Measurements from ENCODE around the gene UGDH. TPM values are rescaled to one million over a fixed set of nuclear protein-coding genes. Genes with fewer than 3 reads are reported as not detected.

Gene UGDH
- total RNA-seq, 2 experiments from 2014 or later: 11.9 to 20.2 TPM

DNA sequence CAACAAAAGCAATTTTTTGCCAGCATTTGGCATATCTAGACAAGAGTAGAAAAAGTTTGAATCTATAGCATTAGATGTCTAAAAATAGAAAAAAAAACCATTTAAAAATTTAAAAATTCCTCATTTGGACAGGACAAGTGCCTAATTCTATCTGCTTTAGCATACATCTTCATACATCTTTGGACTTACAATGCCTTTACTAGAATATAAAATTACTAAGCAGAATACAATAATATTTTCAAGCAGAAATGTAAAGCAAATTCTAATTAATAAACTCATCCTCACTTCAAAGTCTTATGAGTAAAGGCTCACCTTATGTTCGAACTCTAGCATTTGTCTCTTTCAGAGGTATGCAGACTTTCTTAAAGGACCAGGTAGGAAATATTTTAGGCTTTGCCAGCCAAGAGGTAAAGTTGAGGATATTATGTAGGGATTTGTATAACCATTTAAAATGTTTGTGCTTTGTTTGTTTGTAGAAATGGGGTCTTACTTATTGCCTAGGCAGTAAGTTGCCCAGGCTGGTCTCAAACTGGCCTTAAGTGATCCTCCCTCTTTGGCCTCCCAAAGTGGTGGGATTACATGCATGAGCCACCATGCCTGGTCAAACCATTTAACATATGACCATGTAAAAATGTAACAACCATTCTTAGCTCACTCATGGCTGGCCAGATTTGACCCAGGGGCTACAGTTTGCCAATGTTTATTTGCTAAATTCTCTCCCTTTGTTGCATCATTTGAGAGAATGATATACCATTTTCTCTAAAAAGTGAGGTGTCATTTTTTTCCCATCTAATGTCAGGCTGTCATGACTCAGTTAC, 29.1 kb downstream of the UGDH start:
- CTCF ChIA-PET: no interaction called here
- Mint-ChIP-seq H3K27ac (no peak overlapping the region), H3K36me3 (peaks cover 13% of the 10 kb centered on the region), H3K4me1 (no peaks in the 10 kb centered on the region), H3K9me3 (ENCODE audit: low read depth) (no peaks in the 10 kb centered on the region), H3K27me3 (no peaks in the 10 kb centered on the region), H3K4me3 (no peak overlapping the region)
- DNase-seq (peak; percentile 29), ATAC-seq (no peak)

DNA sequence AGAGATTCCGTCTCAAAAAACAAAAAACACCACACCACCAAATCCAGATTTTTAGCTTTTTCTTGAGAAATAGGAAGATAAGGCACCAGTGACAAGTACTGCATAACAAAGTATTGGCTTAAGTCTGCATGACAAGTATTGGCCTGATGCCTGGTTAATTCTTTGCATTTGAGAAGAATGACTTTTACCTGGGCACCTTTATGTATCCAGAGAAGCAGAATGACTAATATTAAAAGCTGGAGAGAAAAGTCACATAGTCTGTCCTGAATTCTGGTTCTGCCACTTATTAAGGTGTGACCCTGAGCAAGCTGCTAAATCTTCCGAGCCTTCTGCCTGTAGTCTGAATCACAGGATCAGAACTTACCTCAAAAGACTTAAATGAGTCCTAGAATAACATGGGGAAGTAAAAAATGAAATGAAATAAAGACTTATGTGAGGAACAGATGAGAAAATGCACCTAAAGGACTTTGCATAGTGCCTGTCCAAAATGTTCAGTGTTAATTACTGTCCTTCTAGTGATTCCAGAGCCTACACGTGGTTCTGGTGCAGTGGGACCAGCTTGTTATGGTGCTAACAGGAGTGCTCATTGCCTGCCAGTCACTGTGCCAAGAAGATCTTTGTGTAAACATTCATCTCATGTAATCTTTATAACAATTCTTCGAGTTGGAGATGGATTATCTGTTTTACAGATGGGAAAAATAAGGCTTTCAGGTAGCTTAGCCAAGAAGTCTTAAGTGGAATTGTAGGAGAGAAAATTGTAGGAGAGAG, 31.6 kb downstream of the UGDH start:
- peaks cover 9% of the 10 kb centered on the region for H3K36me3 Mint-ChIP-seq
- no peaks in the 10 kb centered on the region for H3K9me3 Mint-ChIP-seq (ENCODE audit: low read depth)
- H3K27ac Mint-ChIP-seq: no peak overlapping the region
- ATAC-seq: no peak
- H3K27me3 Mint-ChIP-seq: no peaks in the 10 kb centered on the region
- H3K4me3 Mint-ChIP-seq: no peak overlapping the region
- H3K4me1 Mint-ChIP-seq: no peaks in the 10 kb centered on the region
- CTCF ChIA-PET: no interaction called here
- no peak for DNase-seq

DNA sequence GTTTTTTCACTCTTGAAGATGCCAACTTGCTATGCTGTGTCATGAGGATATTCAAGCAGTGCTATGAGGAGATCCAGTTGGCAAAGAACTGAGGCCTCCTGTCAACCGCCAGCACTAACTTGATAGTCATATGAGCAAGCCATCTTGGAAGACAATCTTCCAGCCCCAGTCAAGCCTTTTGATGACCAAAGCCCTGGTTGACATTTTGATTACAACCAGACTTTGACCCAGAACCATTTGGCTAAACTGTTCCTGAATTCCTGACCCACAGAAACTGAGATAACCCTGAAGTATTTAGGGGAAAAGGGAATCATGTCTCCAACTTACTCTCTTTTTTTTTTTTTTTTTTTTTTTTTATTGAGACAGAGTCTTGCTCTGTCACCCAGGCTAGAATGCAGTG, 32.9 kb downstream of the UGDH start:
- CTCF ChIA-PET: no interaction called here
- ATAC-seq (no peak), DNase-seq (no peak)
- Mint-ChIP-seq H3K9me3 (ENCODE audit: low read depth) (no peaks in the 10 kb centered on the region), H3K4me3 (no peak overlapping the region), H3K27ac (no peak overlapping the region), H3K36me3 (peaks cover 6% of the 10 kb centered on the region), H3K27me3 (no peaks in the 10 kb centered on the region), H3K4me1 (no peaks in the 10 kb centered on the region)

DNA sequence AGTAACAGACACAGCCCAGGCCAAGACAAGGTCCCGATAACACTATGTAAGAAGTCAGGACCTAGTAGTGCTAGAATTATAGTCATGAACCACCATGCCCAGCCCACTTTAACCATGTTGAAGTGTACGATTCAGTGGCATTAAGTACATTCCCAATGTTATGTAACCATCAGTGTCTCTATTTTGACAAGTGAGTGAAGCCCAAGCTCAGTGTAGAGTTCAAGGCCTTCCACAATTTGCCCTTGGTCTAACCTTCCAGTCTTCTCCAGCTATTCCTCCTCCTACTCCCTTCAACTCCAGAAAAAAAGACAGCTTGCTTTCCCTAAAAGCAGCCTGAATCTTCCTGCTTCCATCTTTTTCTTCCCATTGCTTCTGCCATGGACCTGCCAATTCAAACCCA, 36.9 kb downstream of the UGDH start:
- H3K4me3 Mint-ChIP-seq: no peak overlapping the region
- no peaks in the 10 kb centered on the region for H3K9me3 Mint-ChIP-seq (ENCODE audit: low read depth)
- DNase-seq: no peak
- no peak overlapping the region for H3K27ac Mint-ChIP-seq
- no peak for ATAC-seq
- no peaks in the 10 kb centered on the region for H3K36me3 Mint-ChIP-seq
- CTCF ChIA-PET: no interaction called here
- H3K27me3 Mint-ChIP-seq: no peaks in the 10 kb centered on the region
- no peaks in the 10 kb centered on the region for H3K4me1 Mint-ChIP-seq

DNA sequence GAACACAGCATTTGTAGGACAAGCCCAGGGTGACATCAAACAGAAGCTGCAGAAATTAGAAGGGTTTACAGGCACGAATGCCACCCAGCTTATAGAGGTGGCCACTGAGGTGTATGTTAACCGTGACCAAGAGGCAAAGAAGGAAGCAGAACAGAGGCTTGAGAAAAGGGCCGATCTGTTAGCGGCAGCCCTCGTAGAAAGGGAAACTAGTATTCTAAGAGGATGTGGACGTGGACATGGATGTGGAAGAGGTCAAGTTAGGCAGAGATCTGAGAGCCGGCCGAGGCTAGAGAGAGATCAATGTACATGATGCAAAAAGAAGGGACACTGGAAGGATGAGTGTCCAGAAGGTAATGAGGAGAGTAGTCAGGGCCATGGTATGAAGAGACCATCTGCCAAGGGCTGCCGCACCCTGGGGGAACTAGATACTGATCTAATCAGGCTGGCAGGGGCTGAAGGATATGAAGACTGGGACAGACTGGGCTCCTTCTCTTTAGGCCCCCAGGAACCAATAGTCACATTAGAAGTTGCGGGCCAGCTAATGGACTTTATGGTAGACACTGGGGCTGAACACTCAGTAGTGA, 40.9 kb downstream of the UGDH start:
- no peaks in the 10 kb centered on the region for H3K27me3 Mint-ChIP-seq
- H3K36me3 Mint-ChIP-seq: no peaks in the 10 kb centered on the region
- CTCF ChIA-PET: no interaction called here
- no peak for ATAC-seq
- no peaks in the 10 kb centered on the region for H3K4me1 Mint-ChIP-seq
- H3K27ac Mint-ChIP-seq: no peak overlapping the region
- H3K4me3 Mint-ChIP-seq: no peak overlapping the region
- H3K9me3 Mint-ChIP-seq (ENCODE audit: low read depth): no peaks in the 10 kb centered on the region
- DNase-seq: no peak

DNA sequence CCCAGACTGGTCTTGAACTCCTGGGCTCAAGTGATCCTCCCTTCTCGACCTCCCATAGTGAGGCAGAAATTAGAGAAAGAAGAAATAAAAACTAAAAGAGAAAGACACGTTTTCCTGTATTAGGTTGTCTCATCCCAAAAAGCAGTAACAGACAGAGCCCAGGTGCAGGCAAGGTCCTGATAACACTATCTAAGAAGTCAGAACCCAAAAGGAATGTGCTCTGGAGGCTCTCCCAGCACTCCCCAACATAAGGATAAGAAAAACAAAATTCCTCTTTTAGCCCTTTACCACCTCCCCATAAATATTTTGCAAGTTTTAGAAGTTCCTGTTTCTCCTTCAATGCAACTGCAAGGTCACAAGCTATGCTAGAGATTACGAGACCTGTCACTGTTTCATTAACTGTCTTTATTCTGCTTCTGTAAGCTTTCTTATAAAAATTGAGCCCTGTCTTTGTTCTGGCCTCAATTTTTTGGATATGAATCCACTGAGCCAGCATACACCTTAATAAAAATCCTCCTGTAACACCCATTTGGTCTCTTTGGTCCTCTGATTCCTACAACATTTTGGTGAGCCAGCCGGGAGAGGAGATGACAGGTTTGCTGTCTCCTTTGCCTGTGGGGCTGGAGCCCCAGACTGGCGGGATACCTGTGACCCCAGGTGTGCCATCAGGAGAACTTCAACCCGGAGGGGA, 42.5 kb downstream of the UGDH start:
- Mint-ChIP-seq H3K36me3 (no peaks in the 10 kb centered on the region), H3K27ac (no peak overlapping the region), H3K4me3 (no peak overlapping the region), H3K27me3 (no peaks in the 10 kb centered on the region), H3K4me1 (no peaks in the 10 kb centered on the region), H3K9me3 (ENCODE audit: low read depth) (no peaks in the 10 kb centered on the region)
- CTCF ChIA-PET: no interaction called here
- no peak for DNase-seq
- ATAC-seq: no peak

DNA sequence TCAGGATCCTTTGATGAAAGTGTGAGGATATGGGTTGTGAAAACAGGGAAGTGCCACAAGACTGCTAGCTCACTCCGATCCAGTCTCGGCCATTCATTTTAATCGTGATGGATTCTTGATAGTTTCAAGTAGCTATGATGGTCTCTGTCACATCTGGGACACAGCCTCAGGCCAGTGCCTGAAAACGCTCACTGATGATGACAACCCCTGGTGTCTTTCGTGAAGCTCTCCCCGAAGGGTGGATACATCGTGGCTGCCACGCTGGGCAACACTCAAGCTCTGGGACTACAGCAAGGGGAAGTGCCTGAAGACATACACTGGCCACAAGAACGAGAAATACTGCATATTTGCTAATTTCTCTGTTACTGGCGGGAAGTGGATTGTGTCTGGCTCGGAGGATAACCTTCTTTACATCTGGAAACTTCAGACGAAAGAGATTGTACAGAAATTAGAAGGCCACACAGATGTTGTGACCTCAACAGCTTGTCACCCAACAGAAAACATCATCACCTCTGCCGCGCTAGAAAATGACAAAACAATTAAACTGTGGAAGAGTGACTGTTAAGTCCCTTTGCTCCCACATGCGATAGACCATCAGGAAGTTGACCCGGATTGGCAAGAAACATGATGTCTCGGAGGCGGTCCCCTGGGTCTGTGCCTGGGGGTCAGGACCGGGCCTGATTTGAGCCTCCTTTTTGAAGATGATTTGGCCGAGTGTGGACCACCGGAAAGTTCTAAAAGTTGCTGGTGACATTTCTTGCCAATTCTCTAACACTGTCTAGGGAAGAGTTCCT, 46.1 kb downstream of the UGDH start:
- Mint-ChIP-seq H3K27ac (no peak overlapping the region), H3K27me3 (no peaks in the 10 kb centered on the region), H3K4me3 (no peak overlapping the region), H3K9me3 (ENCODE audit: low read depth) (no peaks in the 10 kb centered on the region), H3K4me1 (no peaks in the 10 kb centered on the region), H3K36me3 (peaks cover 2% of the 10 kb centered on the region)
- DNase-seq (no peak), ATAC-seq (no peak)
- CTCF ChIA-PET: no interaction called here

DNA sequence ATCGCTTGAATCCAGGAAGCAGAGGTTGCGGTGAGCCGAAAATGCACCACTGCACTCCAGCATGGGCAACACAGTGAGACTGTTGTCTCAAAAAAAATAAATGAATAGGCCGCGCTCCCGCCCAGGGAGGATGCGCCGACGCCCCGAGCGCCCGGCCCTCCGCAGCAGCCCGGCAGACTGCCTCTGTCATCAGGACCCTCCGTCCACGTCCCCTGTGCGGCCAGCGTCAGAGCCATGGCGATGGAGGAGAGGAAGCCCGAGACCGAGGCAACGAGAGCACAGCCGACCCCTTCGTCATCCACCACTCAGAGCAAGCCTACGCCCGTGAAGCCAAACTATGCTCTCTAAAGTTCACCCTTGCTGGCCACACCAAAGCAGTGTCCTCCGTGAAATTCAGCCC, 47.0 kb downstream of the UGDH start:
- CTCF ChIA-PET: no interaction called here
- Mint-ChIP-seq H3K27ac (no peak overlapping the region), H3K4me3 (no peak overlapping the region), H3K36me3 (peaks cover 2% of the 10 kb centered on the region), H3K9me3 (ENCODE audit: low read depth) (no peaks in the 10 kb centered on the region), H3K27me3 (no peaks in the 10 kb centered on the region), H3K4me1 (no peaks in the 10 kb centered on the region)
- no peak for DNase-seq
- ATAC-seq: no peak

DNA sequence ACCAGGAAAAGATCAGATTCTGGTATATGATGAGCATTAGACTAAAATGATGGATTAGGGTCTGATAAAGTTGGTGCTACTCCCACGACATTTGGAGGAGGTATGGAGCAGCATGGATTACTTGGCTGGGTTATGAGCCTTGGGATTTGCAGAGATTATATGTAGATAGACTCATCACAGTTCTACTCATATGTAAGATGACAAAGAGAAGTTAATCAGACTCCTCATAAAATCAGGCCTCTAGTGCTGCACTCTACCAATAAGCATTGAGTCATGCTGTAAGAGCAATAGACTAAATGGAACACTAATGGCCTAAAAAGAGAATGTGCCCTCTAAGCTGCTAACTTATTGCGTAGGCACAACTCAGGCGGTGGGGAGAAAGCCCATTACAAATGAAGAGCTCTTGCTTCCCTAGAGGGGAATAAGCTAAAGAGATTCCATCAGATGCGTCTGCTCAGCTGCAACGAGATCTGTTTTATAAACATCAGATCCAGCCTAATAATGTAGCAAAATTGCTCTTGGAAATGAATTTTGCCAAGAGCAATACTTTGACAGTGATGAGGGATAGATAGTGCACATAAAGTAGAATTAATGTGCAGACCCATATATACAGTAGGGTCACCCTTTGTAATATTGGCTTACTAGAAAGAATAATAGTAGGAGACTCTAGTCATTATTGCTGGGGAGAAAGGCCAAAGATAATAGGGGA, 50.9 kb downstream of the UGDH start:
- Mint-ChIP-seq H3K4me1 (no peaks in the 10 kb centered on the region), H3K36me3 (peaks cover 9% of the 10 kb centered on the region), H3K4me3 (no peak overlapping the region), H3K9me3 (ENCODE audit: low read depth) (no peaks in the 10 kb centered on the region), H3K27me3 (no peaks in the 10 kb centered on the region), H3K27ac (no peak overlapping the region)
- DNase-seq (no peak), ATAC-seq (no peak)
- CTCF ChIA-PET: no interaction called here

DNA sequence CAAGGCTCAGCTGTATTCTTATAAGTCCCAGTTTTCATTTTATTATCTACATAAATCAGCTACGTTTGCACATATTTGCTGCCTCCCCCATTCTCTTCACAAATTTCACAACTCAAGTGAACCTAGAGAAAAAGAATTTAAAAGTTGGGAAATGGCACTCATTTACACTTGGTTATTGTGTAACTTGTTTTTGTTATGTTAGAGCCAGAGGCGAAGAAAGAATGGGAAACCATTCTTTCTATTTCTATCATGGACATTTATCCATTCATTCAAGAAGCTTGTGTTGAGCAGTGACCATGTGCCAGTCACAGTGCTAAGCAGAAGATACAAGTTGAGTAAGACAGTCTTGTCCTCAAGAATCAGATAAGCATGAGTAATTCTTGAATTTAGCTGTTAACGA, 54.8 kb downstream of the UGDH start:
- ATAC-seq: no peak
- Mint-ChIP-seq H3K27me3 (no peaks in the 10 kb centered on the region), H3K4me3 (no peak overlapping the region), H3K36me3 (peaks cover 17% of the 10 kb centered on the region), H3K27ac (no peak overlapping the region), H3K9me3 (ENCODE audit: low read depth) (no peaks in the 10 kb centered on the region), H3K4me1 (peaks cover 8% of the 10 kb centered on the region)
- CTCF ChIA-PET: no interaction called here
- DNase-seq: no peak

DNA sequence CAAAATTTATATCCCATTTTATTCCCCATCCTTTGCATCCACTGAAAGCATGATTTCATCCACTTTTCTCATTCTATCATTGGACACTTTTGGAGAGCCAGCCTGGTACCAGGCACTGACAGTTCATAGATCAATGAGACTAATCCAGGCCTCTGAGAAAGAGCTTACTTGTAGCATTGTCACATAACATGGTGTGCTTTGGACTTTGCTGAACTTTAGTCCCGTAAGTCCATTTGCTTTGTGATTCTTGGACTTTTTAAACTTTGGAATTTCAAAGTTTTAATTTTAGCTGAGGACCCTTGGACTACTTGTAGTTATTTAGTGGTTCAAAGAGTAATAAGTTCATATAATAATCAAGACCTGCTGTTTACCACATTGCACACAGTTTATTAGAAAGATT, 56.8 kb downstream of the UGDH start:
- H3K27ac Mint-ChIP-seq: no peak overlapping the region
- ATAC-seq: no peak
- H3K9me3 Mint-ChIP-seq (ENCODE audit: low read depth): no peaks in the 10 kb centered on the region
- peaks cover 8% of the 10 kb centered on the region for H3K4me1 Mint-ChIP-seq
- CTCF ChIA-PET: interaction anchor here (0.9 to 2.4 kb wide), 2 partner anchors 168 to 357 kb away, joined by 3 to 24 read pairs; partner anchors contain the start of gene SMIM14
- DNase-seq: no peak
- no peaks in the 10 kb centered on the region for H3K27me3 Mint-ChIP-seq
- peaks cover 20% of the 10 kb centered on the region for H3K36me3 Mint-ChIP-seq
- no peak overlapping the region for H3K4me3 Mint-ChIP-seq

DNA sequence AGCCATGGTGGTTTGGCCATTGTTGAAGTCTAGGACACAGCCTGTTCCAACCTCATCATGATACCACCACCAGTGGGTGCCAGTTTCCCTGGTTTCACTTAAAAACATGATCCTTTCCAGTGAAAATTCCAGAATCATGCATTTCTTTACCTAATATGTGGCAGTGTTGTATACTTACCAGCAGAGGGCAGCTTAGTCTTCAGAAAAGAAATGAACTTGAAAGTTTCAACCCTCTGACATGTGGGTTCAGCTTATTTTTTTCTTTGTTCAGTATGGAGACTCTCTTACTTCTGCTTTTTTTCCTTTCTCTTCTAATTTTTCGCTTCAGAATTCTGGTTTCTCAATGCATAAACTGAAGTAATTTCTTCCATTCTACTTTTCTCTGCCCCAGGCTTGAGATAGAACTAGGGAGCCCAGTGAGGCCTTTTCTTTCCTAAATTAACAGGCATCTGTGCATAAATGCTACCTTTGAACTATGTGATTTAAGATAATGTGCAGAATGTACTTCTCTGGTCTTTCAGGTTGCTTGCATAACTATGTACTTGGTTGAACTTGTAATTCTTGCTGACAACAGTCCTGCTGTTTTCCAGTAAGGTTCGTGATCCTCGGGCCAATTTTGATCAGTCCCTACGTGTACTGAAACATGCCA, 57.7 kb downstream of the UGDH start:
- Mint-ChIP-seq H3K36me3 (peaks cover 24% of the 10 kb centered on the region), H3K4me1 (peaks cover 10% of the 10 kb centered on the region), H3K27ac (peak overlapping the region; percentile 55), H3K4me3 (no peak overlapping the region), H3K27me3 (no peaks in the 10 kb centered on the region), H3K9me3 (ENCODE audit: low read depth) (no peaks in the 10 kb centered on the region)
- CTCF ChIA-PET: interaction anchor here (0.6 to 2.4 kb wide), 40 partner anchors 10 to 856 kb away, joined by 3 to 27 read pairs (median 3); partner anchors contain the start of genes LIAS, PDS5A, RPL9 and SMIM14
- DNase-seq: no peak
- peak; percentile 69 for ATAC-seq

All from activated CD8-positive, alpha-beta memory T cell treated with anti-CD3 and anti-CD28 coated beads, Interleukin-2, amount 10 ng/mL, durations not matched to agents 7 days and 5 days (primary cell).